RWPE1 (cell line): ENCODE results near the gene NUDT13.

Experiments used
- CTCF ChIA-PET: fragments of 350-600 bp; sonication (Branson Sonifier 250); formaldehyde crosslinking; extraction: SDS; loops from one replicate; lab custom pipeline; 2021; lab: Yijun Ruan, JAX
- POLR2A ChIA-PET: fragments of 400-600 bp; formaldehyde crosslinking; extraction: SDS; loops from one replicate; lab custom pipeline; 2020; ENCODE audit warnings: antibody characterized with exemption; ENCODE audit not compliant: low non-redundant PET; lab: Yijun Ruan, JAX
- DNase-seq: peaks from one replicate; pipeline ENCODE4 v3.0.0; 2012; ENCODE audit warnings: low spot score
- H3K27ac ChIP-seq: fragments of 450-650 bp; 2 replicates; pipeline ENCODE4 v1.5.1; 2017
- TF ChIP-seq, protein P1 (sequence below): fragments of 450-650 bp; conservative IDR thresholded peaks from 2 replicates; pipeline ENCODE4 v1.5.1; 2017; ENCODE audit warnings: low read depth, mild to moderate bottlenecking

The NUDT13 gene

DNA sequence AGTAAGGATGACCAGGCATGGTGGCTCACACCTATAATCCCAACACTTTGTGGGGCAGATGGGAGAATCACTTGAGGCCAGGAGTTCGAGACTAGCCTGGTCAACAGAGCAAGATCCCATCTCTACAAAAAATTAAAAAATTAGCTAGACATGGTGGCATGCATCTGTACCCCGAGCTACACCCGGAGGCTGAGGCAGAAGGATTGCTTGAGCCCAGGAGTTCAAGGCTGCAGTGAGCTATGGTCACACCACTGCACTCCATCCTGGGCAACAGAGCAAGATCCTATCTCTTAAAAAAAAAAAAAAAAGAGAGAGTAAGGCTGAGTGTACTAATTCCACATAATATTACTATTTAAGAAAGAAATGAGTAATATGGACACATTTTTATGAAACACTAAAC lies 17.4 kb upstream of the NUDT13 start:
- DNase-seq = no peak
- ChIA-PET CTCF (interaction anchor here (0.6 kb wide), 1 partner anchor 56 kb away, joined by 3 read pairs; no protein-coding TSS in a partner anchor), POLR2A (no interaction called here)
- no peak overlapping the region for H3K27ac ChIP-seq
- TF ChIP-seq, protein P1, sequence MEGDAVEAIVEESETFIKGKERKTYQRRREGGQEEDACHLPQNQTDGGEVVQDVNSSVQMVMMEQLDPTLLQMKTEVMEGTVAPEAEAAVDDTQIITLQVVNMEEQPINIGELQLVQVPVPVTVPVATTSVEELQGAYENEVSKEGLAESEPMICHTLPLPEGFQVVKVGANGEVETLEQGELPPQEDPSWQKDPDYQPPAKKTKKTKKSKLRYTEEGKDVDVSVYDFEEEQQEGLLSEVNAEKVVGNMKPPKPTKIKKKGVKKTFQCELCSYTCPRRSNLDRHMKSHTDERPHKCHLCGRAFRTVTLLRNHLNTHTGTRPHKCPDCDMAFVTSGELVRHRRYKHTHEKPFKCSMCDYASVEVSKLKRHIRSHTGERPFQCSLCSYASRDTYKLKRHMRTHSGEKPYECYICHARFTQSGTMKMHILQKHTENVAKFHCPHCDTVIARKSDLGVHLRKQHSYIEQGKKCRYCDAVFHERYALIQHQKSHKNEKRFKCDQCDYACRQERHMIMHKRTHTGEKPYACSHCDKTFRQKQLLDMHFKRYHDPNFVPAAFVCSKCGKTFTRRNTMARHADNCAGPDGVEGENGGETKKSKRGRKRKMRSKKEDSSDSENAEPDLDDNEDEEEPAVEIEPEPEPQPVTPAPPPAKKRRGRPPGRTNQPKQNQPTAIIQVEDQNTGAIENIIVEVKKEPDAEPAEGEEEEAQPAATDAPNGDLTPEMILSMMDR = no peak

DNA sequence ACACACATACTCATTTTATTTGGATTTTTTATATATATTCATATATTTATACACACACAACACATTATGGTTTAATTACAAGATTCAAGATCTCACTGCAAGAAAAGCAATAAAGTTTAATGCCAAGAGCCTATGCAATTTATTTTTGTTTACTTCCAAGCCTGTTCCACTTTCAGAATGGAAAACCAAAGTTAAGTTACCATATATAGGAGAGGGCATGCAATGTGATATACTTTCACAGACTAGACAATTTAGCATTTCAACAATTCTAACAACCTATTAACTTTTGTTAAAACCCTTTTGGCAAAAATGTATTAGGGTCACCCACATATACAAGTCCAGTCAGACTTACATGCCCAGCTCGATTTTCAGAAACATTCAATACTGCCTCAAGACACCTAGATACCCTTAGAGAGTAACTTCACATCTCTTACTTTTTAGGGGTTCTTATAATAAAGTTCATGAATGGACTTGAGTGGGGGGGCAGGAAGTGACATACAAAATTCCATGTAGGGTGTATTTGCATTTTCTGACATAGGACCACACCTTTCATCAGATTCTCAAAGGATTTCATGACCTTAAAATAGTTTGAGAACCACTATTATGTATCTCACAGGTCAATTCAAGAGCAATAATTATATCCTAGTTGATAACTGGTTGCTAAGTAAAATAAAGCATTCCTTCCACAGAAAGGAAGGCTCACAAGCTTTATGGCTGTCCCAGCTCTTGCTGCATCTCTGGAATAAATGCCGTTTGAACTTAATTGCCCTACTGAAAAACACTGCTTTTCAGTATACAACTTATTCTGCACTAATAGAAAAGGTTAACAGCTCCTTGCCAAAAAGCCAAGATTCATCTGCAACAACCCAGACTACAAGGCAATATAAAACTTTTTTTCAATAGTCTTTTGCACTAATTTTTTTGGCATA lies 16.1 kb upstream of the NUDT13 start:
- ChIA-PET POLR2A (interaction anchor here (0.5 to 0.7 kb wide), 2 partner anchors 14 to 37 kb away, joined by 5 to 6 read pairs; no protein-coding TSS in a partner anchor), CTCF (interaction anchor here (0.6 to 0.8 kb wide), 2 partner anchors 36 to 64 kb away, joined by 3 read pairs; no protein-coding TSS in a partner anchor)
- no peak overlapping the region for H3K27ac ChIP-seq
- no peak for DNase-seq
- TF ChIP-seq, protein P1 = no peak

DNA sequence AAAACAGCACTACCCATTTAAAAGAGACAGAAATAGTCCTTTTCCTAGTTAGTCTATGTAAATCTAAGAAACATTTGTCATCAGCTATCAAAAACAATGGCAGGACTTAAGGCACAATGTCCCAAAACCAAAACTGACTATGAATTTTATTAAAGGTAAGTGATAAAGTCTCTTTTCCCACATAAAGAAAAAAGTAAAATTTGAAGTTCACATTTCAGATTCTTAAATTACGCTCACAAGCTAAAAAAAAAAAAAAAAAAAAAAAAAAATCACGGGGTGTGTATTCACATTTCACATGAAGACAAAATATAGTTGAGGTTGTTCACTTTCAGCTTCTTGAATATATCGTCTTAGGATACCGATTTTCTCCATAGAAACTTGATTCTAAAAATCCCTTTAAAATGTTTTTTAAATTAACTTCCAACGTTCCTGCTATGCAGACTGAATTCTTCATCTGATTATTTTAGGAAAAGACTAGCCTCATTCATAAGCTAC lies 15.2 kb upstream of the NUDT13 start:
- CTCF ChIA-PET = interaction anchor here (0.6 to 1.3 kb wide), 6 partner anchors 20 to 124 kb away, joined by 3 to 6 read pairs (median 4); no protein-coding TSS in a partner anchor
- no peak for DNase-seq
- POLR2A ChIA-PET = interaction anchor here (0.5 to 0.7 kb wide), 2 partner anchors 15 to 37 kb away, joined by 5 to 6 read pairs; no protein-coding TSS in a partner anchor
- no peak overlapping the region for H3K27ac ChIP-seq
- TF ChIP-seq, protein P1 = no peak

DNA sequence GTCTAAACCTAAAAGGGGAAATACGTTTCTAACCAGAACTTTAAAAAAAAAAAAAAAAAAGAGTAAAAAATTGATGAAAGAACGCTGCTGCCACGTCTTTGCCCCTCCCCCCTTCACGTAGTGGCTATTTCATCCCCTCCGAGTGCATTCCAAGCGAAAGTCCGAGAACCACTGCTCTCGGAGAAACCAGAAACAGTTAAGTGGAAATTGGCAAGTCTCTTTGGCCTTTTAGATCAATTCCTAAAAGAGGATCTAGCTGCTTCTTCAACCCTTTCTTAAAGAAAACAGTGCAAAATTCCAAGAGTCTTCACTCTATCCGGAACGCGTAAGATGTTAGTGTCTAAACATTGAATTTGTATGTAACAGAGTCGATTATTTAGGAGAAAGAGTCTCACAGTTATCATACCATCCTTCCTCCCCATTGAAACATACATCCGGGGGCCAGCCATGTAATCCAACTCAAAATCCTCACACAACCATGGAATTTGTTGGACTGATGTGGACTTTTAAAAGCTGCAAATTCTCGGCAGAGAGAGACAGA lies 14.7 kb upstream of the NUDT13 start:
- peak overlapping the region; percentile 91 for H3K27ac ChIP-seq
- ChIA-PET POLR2A (interaction anchor here (0.6 to 0.9 kb wide), 4 partner anchors 13 to 742 kb away, joined by 3 to 4 read pairs (median 3); no protein-coding TSS in a partner anchor), CTCF (interaction anchor here (0.6 to 1.5 kb wide), 7 partner anchors 21 to 131 kb away, joined by 3 to 6 read pairs (median 3); no protein-coding TSS in a partner anchor)
- no peak for DNase-seq
- TF ChIP-seq, protein P1 = no peak

DNA sequence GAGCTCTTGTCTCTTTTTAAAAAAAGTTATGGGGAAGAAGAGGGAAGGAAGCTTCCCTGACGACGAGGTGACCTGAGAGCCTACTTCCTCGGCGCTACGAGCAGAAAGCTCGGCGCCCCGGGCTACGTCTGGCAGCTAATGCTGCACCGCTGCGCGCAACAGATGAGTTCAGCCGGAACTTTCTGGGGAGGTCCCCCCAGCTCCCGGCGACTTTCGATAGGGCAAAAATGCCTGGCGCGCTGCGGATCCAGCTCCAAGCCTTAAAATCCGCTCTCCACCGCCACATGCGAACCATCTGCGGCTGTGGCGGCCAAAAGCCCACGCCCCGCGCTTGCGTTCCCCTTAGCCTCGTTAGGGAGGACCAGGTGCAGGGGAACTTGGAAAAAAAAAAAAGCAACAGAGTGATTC lies 14.2 kb upstream of the NUDT13 start:
- POLR2A ChIA-PET = interaction anchor here (0.6 to 0.9 kb wide), 4 partner anchors 13 to 741 kb away, joined by 3 to 4 read pairs (median 3); no protein-coding TSS in a partner anchor
- TF ChIP-seq, protein P1 = no peak
- DNase-seq = peak; percentile 69

More for the DNA sequence above, 14.2 kb upstream of the NUDT13 start:
- CTCF ChIA-PET = interaction anchor here (0.5 to 1.5 kb wide), 6 partner anchors 35 to 131 kb away, joined by 3 to 6 read pairs (median 3); no protein-coding TSS in a partner anchor
- peak overlapping the region; percentile 91 for H3K27ac ChIP-seq
